Measurements from ENCODE around the gene B3GNT9. TPM values are rescaled to one million over a fixed set of nuclear protein-coding genes. Genes with fewer than 3 reads are reported as not detected.

B3GNT9 gene
- 1.6 TPM for total RNA-seq

- ATAC-seq (peak; percentile 52), DNase-seq (ENCODE audit: low spot score) (no peak)
Measured at GRCh38 chr16:67150833-67151396, at the start of gene B3GNT9. B3GNT9 (minus strand) TSS chr16:67150998; CDS start chr16:67150485, 513 bp downstream.

- DNase-seq (ENCODE audit: low spot score) (no peak), ATAC-seq (no peak)
Measured at GRCh38 chr16:67200491-67200890, 49.7 kb upstream of the B3GNT9 start.

GRCh38 chr16:67199808-67200198 lies 49.0 kb upstream of the B3GNT9 start:
- ATAC-seq (peak; percentile 5), DNase-seq (ENCODE audit: low spot score) (no peak)

- DNase-seq (ENCODE audit: low spot score) (peak; percentile 61), ATAC-seq (peak; percentile 78)
Measured at GRCh38 chr16:67199011-67199807, 48.4 kb upstream of the B3GNT9 start, which contains the start of gene ELMO3. ELMO3 (plus strand) TSS chr16:67199131; CDS start chr16:67199327, 196 bp downstream.

- peak; percentile 42 for ATAC-seq
Measured at GRCh38 chr16:67198238-67198734, 47.5 kb upstream of the B3GNT9 start.

GRCh38 chr16:67197704-67198103 lies 46.9 kb upstream of the B3GNT9 start:
- ATAC-seq, result no peak
- DNase-seq (ENCODE audit: low spot score), result no peak

More at GRCh38 chr16:67198238-67198734, 47.5 kb upstream of the B3GNT9 start:
- DNase-seq (ENCODE audit: low spot score), result no peak

- DNase-seq (ENCODE audit: low spot score) (no peak), ATAC-seq (no peak)
Measured at GRCh38 chr16:67196881-67197280, 46.1 kb upstream of the B3GNT9 start.

- DNase-seq (ENCODE audit: low spot score) (no peak), ATAC-seq (no peak)
Measured at GRCh38 chr16:67195676-67196075, 44.9 kb upstream of the B3GNT9 start.

GRCh38 chr16:67194260-67194659 lies 43.5 kb upstream of the B3GNT9 start:
- DNase-seq (ENCODE audit: low spot score) (no peak), ATAC-seq (no peak)

- ATAC-seq (no peak), DNase-seq (ENCODE audit: low spot score) (no peak)
Measured at GRCh38 chr16:67193536-67193935, 42.7 kb upstream of the B3GNT9 start.

GRCh38 chr16:67192781-67193361 lies 42.1 kb upstream of the B3GNT9 start:
- no peak for DNase-seq (ENCODE audit: low spot score)
- no peak for ATAC-seq

- DNase-seq (ENCODE audit: low spot score) (peak; percentile 93), ATAC-seq (peak; percentile 95)
Measured at GRCh38 chr16:67191995-67192681, 41.3 kb upstream of the B3GNT9 start, which contains the start of gene E2F4. E2F4 (plus strand) TSS chr16:67192155; CDS start chr16:67192228, 73 bp downstream.

- no peak for DNase-seq (ENCODE audit: low spot score)
- no peak for ATAC-seq
Measured at GRCh38 chr16:67191411-67191994, 40.7 kb upstream of the B3GNT9 start.

GRCh38 chr16:67190448-67191399 lies 39.9 kb upstream of the B3GNT9 start:
- DNase-seq (ENCODE audit: low spot score) (no peak), ATAC-seq (no peak)

- ATAC-seq (no peak), DNase-seq (ENCODE audit: low spot score) (no peak)
Measured at GRCh38 chr16:67190041-67190440, 39.2 kb upstream of the B3GNT9 start, which contains the start of gene EXOC3L1. EXOC3L1 (minus strand) TSS chr16:67190136; CDS start chr16:67189676, 460 bp downstream.

- no peak for DNase-seq (ENCODE audit: low spot score)
- no peak for ATAC-seq
Measured at GRCh38 chr16:67188798-67189197, 38.0 kb upstream of the B3GNT9 start.

- DNase-seq (ENCODE audit: low spot score) (no peak), ATAC-seq (no peak)
Measured at GRCh38 chr16:67188323-67188722, 37.5 kb upstream of the B3GNT9 start.

- ATAC-seq (no peak), DNase-seq (ENCODE audit: low spot score) (no peak)
Measured at GRCh38 chr16:67187175-67187890, 36.5 kb upstream of the B3GNT9 start.

- no peak for ATAC-seq
- no peak for DNase-seq (ENCODE audit: low spot score)
Measured at GRCh38 chr16:67186550-67186950, 35.8 kb upstream of the B3GNT9 start.

Measured in left lobe of liver (tissue), 2 donors.